H1 (cell line): ENCODE measurements around the gene SLC44A1. TPM values are rescaled to one million over a fixed set of nuclear protein-coding genes. Genes with fewer than 3 reads are reported as not detected.

Experiments used
- BRCA1 ChIP-seq: IDR thresholded peaks from 2 replicates; pipeline ENCODE4 v1.6.1; 2012; ENCODE audit warnings: low read depth, low read length, improper control_type of control experiment
- CEBPB ChIP-seq: IDR thresholded peaks from 2 replicates; pipeline ENCODE4 v1.6.1; 2012; ENCODE audit warnings: low read depth, low read length
- CHD2 ChIP-seq: IDR thresholded peaks from 2 replicates; pipeline ENCODE4 v1.6.1; 2012; ENCODE audit warnings: low read length, improper control_type of control experiment
- CREB1 ChIP-seq: IDR thresholded peaks from 2 replicates; pipeline ENCODE4 v1.6.1; 2012; ENCODE audit warnings: inconsistent platforms
- EP300 ChIP-seq, 2 experiments: IDR thresholded peaks; 1 replicate in 1 of 2; 2 replicates in 1 of 2; pipeline ENCODE4 v1.6.1; 2011 to 2012; ENCODE audit warnings: low read depth in 2 of 2, low read length in 2 of 2, mild to moderate bottlenecking in 2 of 2, borderline replicate concordance in 1 of 2, inconsistent platforms in 1 of 2, moderate library complexity in 1 of 2
- EZH2 ChIP-seq: fragments of 200-600 bp; sonication (generic); IDR thresholded peaks from 2 replicates; pipeline ENCODE4 v1.7.1; 2012; ENCODE audit warnings: low read depth, mild to moderate bottlenecking, moderate library complexity, low read length, inconsistent platforms; ENCODE audit not compliant: severe bottlenecking
- GTF2F1 ChIP-seq: IDR thresholded peaks from 2 replicates; pipeline ENCODE4 v1.6.1; 2012; ENCODE audit warnings: low read depth, low read length, improper control_type of control experiment, borderline replicate concordance
- HDAC6 ChIP-seq: IDR thresholded peaks from one replicate; pipeline ENCODE4 v1.7.1; 2012; ENCODE audit warnings: low read depth, mild to moderate bottlenecking, inconsistent platforms, low read length, moderate library complexity
- JUN ChIP-seq: IDR thresholded peaks from 2 replicates; pipeline ENCODE4 v1.6.1; 2011; ENCODE audit warnings: low read depth, mild to moderate bottlenecking, improper control_type of control experiment, low read length
- MAFK ChIP-seq: IDR thresholded peaks from 2 replicates; pipeline ENCODE4 v1.6.1; 2012; ENCODE audit warnings: low read depth, mild to moderate bottlenecking, improper control_type of control experiment, low read length
- NANOG ChIP-seq: IDR thresholded peaks from 2 replicates; pipeline ENCODE4 v1.6.1; 2011; ENCODE audit warnings: low read length, low read depth, mild to moderate bottlenecking, inconsistent platforms; ENCODE audit not compliant: insufficient read depth, poor library complexity, severe bottlenecking
- POLR2A ChIP-seq, 2 experiments: IDR thresholded peaks; 1 replicate in 1 of 2; 2 replicates in 1 of 2; pipeline ENCODE4 v1.6.1; 2011; ENCODE audit warnings: low read depth in 2 of 2, low read length in 2 of 2, mild to moderate bottlenecking in 2 of 2; ENCODE audit errors: control extremely low read depth in 1 of 2
- POLR2AphosphoS5 ChIP-seq: IDR thresholded peaks from 2 replicates; pipeline ENCODE4 v1.6.1; 2011; ENCODE audit warnings: low read depth, low read length
- RFX5 ChIP-seq: IDR thresholded peaks from 2 replicates; pipeline ENCODE4 v1.6.1; 2011; ENCODE audit warnings: low read depth, low read length, improper control_type of control experiment, borderline replicate concordance
- SP1 ChIP-seq: IDR thresholded peaks from 2 replicates; pipeline ENCODE4 v1.6.1; 2011; ENCODE audit warnings: low read depth, low read length
- SP4 ChIP-seq: IDR thresholded peaks from 2 replicates; pipeline ENCODE4 v1.6.1; 2012; ENCODE audit warnings: low read length, inconsistent platforms
- YY1 ChIP-seq: IDR thresholded peaks from 2 replicates; pipeline ENCODE4 v1.6.1; 2011; ENCODE audit warnings: low read depth, mild to moderate bottlenecking, low read length
- polyA plus RNA-seq, 7 experiments: library from polyadenylated mRNA; depleted of rRNA in 3 of 7; stranded (reverse) in 5 of 7; unstranded in 2 of 7; fragments of >200 nt in 5 of 7; fragments of 200-250 nt in 2 of 7; gene quantifications; 1 replicate in 5 of 7; 2 replicates in 1 of 7; 4 replicates in 1 of 7; pipeline versions ENCODE4 v1.2.1 to v1.2.3, GENCODE V29; 2011 to 2013; ENCODE audit warnings: missing spikeins in 2 of 7, mixed read lengths in 2 of 7
- total RNA-seq: library from RNA; stranded (reverse); fragmentation: NEBNext Ultra II Directional; extraction: Animal tissue kit (Norgen Biotek cat#: 25700); gene quantifications from 2 replicates; pipeline ENCODE4 v1.2.1, GENCODE V29; 2021
- TF ChIP-seq, protein P1 (sequence below), 3 experiments: IDR thresholded peaks; 1 replicate in 2 of 3; 2 replicates in 1 of 3; pipeline versions ENCODE4 v1.5.1 to v1.6.1; 2011; ENCODE audit warnings: low read length in 3 of 3, mild to moderate bottlenecking in 3 of 3, inconsistent platforms in 2 of 3, low read depth in 1 of 3, moderate library complexity in 1 of 3; ENCODE audit not compliant: insufficient read depth in 1 of 3; ENCODE audit errors: control extremely low read depth in 1 of 3
- TF ChIP-seq, protein P2 (sequence below): IDR thresholded peaks from 2 replicates; pipeline ENCODE4 v1.6.1; 2011; ENCODE audit warnings: low read depth, mild to moderate bottlenecking, low read length; ENCODE audit not compliant: insufficient read depth
- TF ChIP-seq, protein P3 (sequence below): IDR thresholded peaks from 2 replicates; pipeline ENCODE4 v1.6.1; 2011; ENCODE audit warnings: low read length, improper control_type of control experiment

SLC44A1 gene
- total and polyA plus RNA-seq, 2 of the 8 experiments (the other 6 are each of a cell fraction or from before 2014, with no cell fraction given) = 30.5 to 71.2 TPM

DNA sequence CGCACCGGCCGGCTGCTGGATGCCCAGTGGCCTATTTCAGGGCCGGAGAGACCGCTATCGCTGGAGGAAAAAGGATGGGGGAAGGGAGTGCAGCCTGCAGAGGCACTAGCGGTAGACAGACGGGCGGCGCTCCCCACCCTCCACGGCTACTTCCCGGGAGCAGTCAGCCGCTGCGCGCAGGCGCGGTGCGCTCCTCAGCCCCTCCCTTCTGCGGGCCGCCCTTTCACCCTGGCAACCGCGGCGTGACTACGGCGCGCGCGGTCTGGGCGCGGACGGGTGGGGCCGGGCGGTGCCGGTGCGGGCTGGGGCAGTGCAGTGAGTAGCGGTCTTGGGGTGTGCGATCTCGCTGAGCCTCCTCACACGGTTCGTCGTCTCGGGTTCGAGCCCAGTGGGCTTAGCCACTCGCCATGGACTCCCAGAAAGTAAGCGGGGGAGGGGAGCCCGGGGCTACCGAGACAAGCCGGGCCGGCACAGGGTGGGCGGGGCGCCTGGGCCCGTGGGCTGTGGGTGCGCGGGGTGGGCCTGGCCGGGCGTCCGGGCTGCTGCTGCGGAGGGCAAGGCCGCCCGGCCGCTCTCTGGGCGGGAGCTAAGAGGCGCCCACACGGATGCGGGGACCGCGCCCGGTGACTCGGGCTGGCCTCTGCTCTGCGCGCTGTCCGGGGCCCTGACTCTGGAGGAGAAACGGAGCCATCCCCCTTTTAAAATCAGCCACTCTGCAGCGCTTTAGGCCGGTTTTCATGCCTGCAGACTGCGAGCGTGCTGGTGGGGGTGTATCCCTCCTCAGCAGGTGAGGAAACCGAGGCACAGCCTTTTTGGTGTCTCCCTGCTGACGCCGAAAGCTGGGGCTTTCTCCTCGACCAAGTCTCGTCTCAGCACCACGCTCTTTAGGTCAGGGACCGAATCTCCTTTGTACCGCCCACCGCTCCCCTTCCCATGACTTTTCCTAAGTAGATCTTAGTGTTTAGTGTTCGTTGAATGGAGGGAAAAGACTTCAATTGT is 203.7 kb downstream of the SLC44A1 start, which contains the start of gene FSD1L (continued):
- TF ChIP-seq, protein P1, sequence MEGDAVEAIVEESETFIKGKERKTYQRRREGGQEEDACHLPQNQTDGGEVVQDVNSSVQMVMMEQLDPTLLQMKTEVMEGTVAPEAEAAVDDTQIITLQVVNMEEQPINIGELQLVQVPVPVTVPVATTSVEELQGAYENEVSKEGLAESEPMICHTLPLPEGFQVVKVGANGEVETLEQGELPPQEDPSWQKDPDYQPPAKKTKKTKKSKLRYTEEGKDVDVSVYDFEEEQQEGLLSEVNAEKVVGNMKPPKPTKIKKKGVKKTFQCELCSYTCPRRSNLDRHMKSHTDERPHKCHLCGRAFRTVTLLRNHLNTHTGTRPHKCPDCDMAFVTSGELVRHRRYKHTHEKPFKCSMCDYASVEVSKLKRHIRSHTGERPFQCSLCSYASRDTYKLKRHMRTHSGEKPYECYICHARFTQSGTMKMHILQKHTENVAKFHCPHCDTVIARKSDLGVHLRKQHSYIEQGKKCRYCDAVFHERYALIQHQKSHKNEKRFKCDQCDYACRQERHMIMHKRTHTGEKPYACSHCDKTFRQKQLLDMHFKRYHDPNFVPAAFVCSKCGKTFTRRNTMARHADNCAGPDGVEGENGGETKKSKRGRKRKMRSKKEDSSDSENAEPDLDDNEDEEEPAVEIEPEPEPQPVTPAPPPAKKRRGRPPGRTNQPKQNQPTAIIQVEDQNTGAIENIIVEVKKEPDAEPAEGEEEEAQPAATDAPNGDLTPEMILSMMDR (IDR thresholded peaks at IDR 0.05; ENCODE audit: control extremely low read depth in 1 of 3, insufficient read depth in 1 of 3, low read depth in 1 of 3, low read length in 3 of 3) = peak in 2 of 3 experiments; percentile 43 to 46; a peak in 3 of 4 replicates
- no peak for TF ChIP-seq CHD2
- TF ChIP-seq, protein P2, sequence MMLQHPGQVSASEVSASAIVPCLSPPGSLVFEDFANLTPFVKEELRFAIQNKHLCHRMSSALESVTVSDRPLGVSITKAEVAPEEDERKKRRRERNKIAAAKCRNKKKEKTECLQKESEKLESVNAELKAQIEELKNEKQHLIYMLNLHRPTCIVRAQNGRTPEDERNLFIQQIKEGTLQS = no peak
- no peak for TF ChIP-seq RFX5
- TF ChIP-seq POLR2A (IDR thresholded peaks at IDR 0.05; ENCODE audit: control extremely low read depth in 1 of 2, low read depth in 2 of 2, low read length in 2 of 2) = no peak; a peak in 2 of 3 replicates
- TF ChIP-seq POLR2AphosphoS5 = peak; percentile 46; the same call in 1 of the 2 replicates
- TF ChIP-seq BRCA1 = no peak
- TF ChIP-seq JUN = no peak
- TF ChIP-seq CEBPB = no peak
- no peak for TF ChIP-seq EZH2
- TF ChIP-seq YY1 = no peak
- no peak for TF ChIP-seq NANOG
- TF ChIP-seq HDAC6 = no peak
- TF ChIP-seq CREB1 = peak; percentile 15; the same call in 1 of the 2 replicates
- TF ChIP-seq SP1 = no peak
- TF ChIP-seq, protein P3, sequence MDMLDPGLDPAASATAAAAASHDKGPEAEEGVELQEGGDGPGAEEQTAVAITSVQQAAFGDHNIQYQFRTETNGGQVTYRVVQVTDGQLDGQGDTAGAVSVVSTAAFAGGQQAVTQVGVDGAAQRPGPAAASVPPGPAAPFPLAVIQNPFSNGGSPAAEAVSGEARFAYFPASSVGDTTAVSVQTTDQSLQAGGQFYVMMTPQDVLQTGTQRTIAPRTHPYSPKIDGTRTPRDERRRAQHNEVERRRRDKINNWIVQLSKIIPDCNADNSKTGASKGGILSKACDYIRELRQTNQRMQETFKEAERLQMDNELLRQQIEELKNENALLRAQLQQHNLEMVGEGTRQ = no peak
- no peak for TF ChIP-seq EP300 (IDR thresholded peaks at IDR 0.05; ENCODE audit: borderline replicate concordance in 1 of 2, low read depth in 2 of 2, low read length in 2 of 2)
- TF ChIP-seq MAFK = no peak
- no peak for TF ChIP-seq GTF2F1
- TF ChIP-seq SP4 = no peak
